Liver (tissue), 9 donors: ENCODE results near the gene MEIS1. TPM values are rescaled to one million over a fixed set of nuclear protein-coding genes. Genes with fewer than 3 reads are reported as not detected.
A peak's percentile ranks its signal among the peaks of the same experiment; 100 is the strongest.
"Not testable (repeated sequence)": the region's sequence is repeated elsewhere in the genome, so short reads cannot be mapped to it uniquely, and the experiment has no call there.

Experiments used
- DNase-seq: peaks from one replicate; pipeline ENCODE4 v3.0.0-alpha.2; 2017; ENCODE audit warnings: low spot score
- H3K27ac ChIP-seq, 2 donors: one replicate each; pipeline ENCODE4 v1.7.0; 2013; ENCODE audit warnings: inconsistent platforms in 2 of 2, low read length in 2 of 2, control low read depth in 1 of 2, low read depth in 1 of 2, mild to moderate bottlenecking in 1 of 2
- H3K27me3 ChIP-seq, 4 donors: one replicate each; pipeline versions ENCODE4 v1.6.1 to v1.7.0; 2013; ENCODE audit warnings: low read length in 3 of 4, inconsistent platforms in 1 of 4, mild to moderate bottlenecking in 1 of 4, moderate library complexity in 1 of 4; ENCODE audit not compliant: control insufficient read depth in 4 of 4, insufficient read depth in 4 of 4
- H3K36me3 ChIP-seq, 4 donors: one replicate each; pipeline versions ENCODE4 v1.6.1 to v1.7.0; 2013; ENCODE audit warnings: low read length in 3 of 4, mild to moderate bottlenecking in 3 of 4, low read depth in 1 of 4, moderate library complexity in 1 of 4; ENCODE audit not compliant: control insufficient read depth in 4 of 4, insufficient read depth in 3 of 4
- H3K4me1 ChIP-seq, 4 donors: one replicate each; pipeline versions ENCODE4 v1.6.1 to v1.7.0; 2013; ENCODE audit warnings: low read length in 3 of 4, mild to moderate bottlenecking in 3 of 4, moderate library complexity in 1 of 4; ENCODE audit not compliant: control insufficient read depth in 4 of 4, insufficient read depth in 4 of 4
- H3K4me3 ChIP-seq, 3 donors: one replicate each; pipeline versions ENCODE4 v1.6.1 to v1.7.0; 2013; ENCODE audit warnings: low read length in 3 of 3, control low read depth in 1 of 3, low read depth in 1 of 3, mild to moderate bottlenecking in 1 of 3
- H3K9ac ChIP-seq, 2 donors: one replicate each; pipeline ENCODE4 v1.7.0; 2013; ENCODE audit warnings: low read length in 2 of 2, mild to moderate bottlenecking in 2 of 2, moderate library complexity in 2 of 2, control low read depth in 1 of 2, low read depth in 1 of 2
- H3K9me3 ChIP-seq, 4 donors: one replicate each; pipeline versions ENCODE4 v1.6.1 to v1.7.0; 2013; ENCODE audit warnings: low read length in 3 of 4; ENCODE audit not compliant: control insufficient read depth in 4 of 4
- ATF3 ChIP-seq: IDR thresholded peaks from 2 replicates; pipeline ENCODE4 v1.6.1; 2016; ENCODE audit warnings: antibody characterized with exemption
- CTCF ChIP-seq: fragments of 150-350 bp; IDR thresholded peaks from 2 replicates; pipeline ENCODE4 v1.5.1; 2017; ENCODE audit warnings: improper control_type of control experiment, low read depth, low read length; ENCODE audit not compliant: missing input control
- FOXA1 ChIP-seq: IDR thresholded peaks from 2 replicates; pipeline ENCODE4 v1.6.1; 2016; ENCODE audit warnings: antibody characterized with exemption
- FOXA2 ChIP-seq: IDR thresholded peaks from 2 replicates; pipeline ENCODE4 v1.6.1; 2016; ENCODE audit warnings: antibody characterized with exemption
- GABPA ChIP-seq, 2 donors: IDR thresholded peaks in 1 of 2; conservative IDR thresholded peaks in 1 of 2; 2 replicates each; pipeline ENCODE4 v1.6.1; 2016; ENCODE audit warnings: antibody characterized with exemption in 2 of 2, mild to moderate bottlenecking in 1 of 2, moderate library complexity in 1 of 2
- HNF4A ChIP-seq, 2 donors: conservative IDR thresholded peaks; 2 replicates each; pipeline ENCODE4 v1.6.1; 2016; ENCODE audit warnings: antibody characterized with exemption in 2 of 2, mild to moderate bottlenecking in 2 of 2
- HNF4G ChIP-seq: IDR thresholded peaks from 2 replicates; pipeline ENCODE4 v1.6.1; 2016; ENCODE audit warnings: antibody characterized with exemption
- JUND ChIP-seq, 2 donors: IDR thresholded peaks; 2 replicates each; pipeline ENCODE4 v1.6.1; 2016; ENCODE audit warnings: antibody characterized with exemption in 2 of 2
- MAX ChIP-seq: IDR thresholded peaks from 2 replicates; pipeline ENCODE4 v1.6.1; 2016; ENCODE audit warnings: antibody characterized with exemption
- NR2F2 ChIP-seq: IDR thresholded peaks from 2 replicates; pipeline ENCODE4 v1.6.1; 2016; ENCODE audit warnings: antibody characterized with exemption
- RAD21 ChIP-seq, 2 donors: IDR thresholded peaks; 2 replicates each; pipeline ENCODE4 v1.6.1; 2016; ENCODE audit warnings: antibody characterized with exemption in 2 of 2, mild to moderate bottlenecking in 2 of 2
- REST ChIP-seq: IDR thresholded peaks from 2 replicates; pipeline ENCODE4 v1.6.1; 2016; ENCODE audit warnings: antibody characterized with exemption, mild to moderate bottlenecking
- RXRA ChIP-seq, 2 donors: IDR thresholded peaks; 2 replicates each; pipeline ENCODE4 v1.6.1; 2017 to 2018; ENCODE audit warnings: antibody characterized with exemption in 2 of 2, mild to moderate bottlenecking in 1 of 2
- SP1 ChIP-seq: IDR thresholded peaks from 2 replicates; pipeline ENCODE4 v1.6.1; 2018; ENCODE audit warnings: antibody characterized with exemption, mild to moderate bottlenecking
- TAF1 ChIP-seq: conservative IDR thresholded peaks from 2 replicates; pipeline ENCODE4 v1.6.1; 2016; ENCODE audit warnings: antibody characterized with exemption, mild to moderate bottlenecking
- YY1 ChIP-seq: IDR thresholded peaks from 2 replicates; pipeline ENCODE4 v1.6.1; 2016; ENCODE audit warnings: antibody characterized with exemption, mild to moderate bottlenecking
- WGBS: extraction: QIAGEN DNeasy Blood & Tissue Kit; methylation state at CpG from one replicate; pipeline ENCODE4 v1.1.7; 2013; 5-methylcytosine and 5-hydroxymethylcytosine counted together
- polyA plus RNA-seq, 2 donors: library from polyadenylated mRNA; stranded (reverse) in 1 of 2; unstranded in 1 of 2; fragments of 200-250 nt in 1 of 2; fragments of >200 nt in 1 of 2; fragmentation: Nextera tagmentation in 1 of 2; extraction: Ambion mirVana in 1 of 2; gene quantifications; one replicate each; pipeline versions ENCODE4 v1.2.1 to v1.2.3, GENCODE V29; 2013 to 2015
- total RNA-seq, 2 donors: library from RNA; depleted of rRNA; stranded (reverse); fragments of >200 nt; gene quantifications; one replicate each; pipeline ENCODE4 v1.2.3, GENCODE V29; 2014
- donor health status: healthy.
- donor health status: healthy.
- donor health status: healthy.
- donor health status: healthy.
- donor health status: healthy.

Gene MEIS1
- total and polyA plus RNA-seq, 4 donors = 1.6 to 8.6 (median 5.5) TPM

GRCh38 chr2:66478731-66479316, 43.9 kb downstream of the MEIS1 start:
- H3K9me3 ChIP-seq = no peaks in the 10 kb centered on the region
- H3K36me3 ChIP-seq = no peaks in the 10 kb centered on the region
- H3K27ac ChIP-seq = no peak overlapping the region
- peaks cover 0 to 1% (median 0%) of the 10 kb centered on the region in 4 donors for H3K4me1 ChIP-seq
- no peak overlapping the region for H3K9ac ChIP-seq
- WGBS = 77% methylated on average over 2 of the region's 2 CpGs
- no peak for TF ChIP-seq ATF3
- no peak for TF ChIP-seq MAX
- TF ChIP-seq SP1 = no peak
- no peak for TF ChIP-seq CTCF
- no peak for TF ChIP-seq HNF4G
- no peak for TF ChIP-seq GABPA (IDR thresholded peaks at IDR 0.05 in 1 of 2, conservative IDR thresholded peaks at IDR 0.05 in 1 of 2)
- TF ChIP-seq NR2F2 = no peak
- no peak for TF ChIP-seq TAF1
- no peak for TF ChIP-seq REST
- TF ChIP-seq FOXA1 = no peak
- no peak for TF ChIP-seq RXRA (IDR thresholded peaks at IDR 0.05)
- TF ChIP-seq RAD21 (IDR thresholded peaks at IDR 0.05) = no peak
- TF ChIP-seq JUND (IDR thresholded peaks at IDR 0.05) = no peak
- TF ChIP-seq YY1 = no peak
- TF ChIP-seq HNF4A (conservative IDR thresholded peaks at IDR 0.05) = no peak
- TF ChIP-seq FOXA2 = no peak
- DNase-seq = no peak
- no peak overlapping the region for H3K4me3 ChIP-seq
- no peaks in the 10 kb centered on the region for H3K27me3 ChIP-seq

- H3K9me3 ChIP-seq = no peaks in the 10 kb centered on the region
- no peaks in the 10 kb centered on the region for H3K36me3 ChIP-seq
- H3K27ac ChIP-seq = peak overlapping the region in 1 of 2 donors; percentile 28
- no peak overlapping the region for H3K4me3 ChIP-seq
- whole genome bisulfite sequencing = 63% methylated on average over 2 of the region's 2 CpGs
- DNase-seq = no peak
- H3K4me1 ChIP-seq = peaks cover 0 to 1% (median 0%) of the 10 kb centered on the region in 4 donors
- no peaks in the 10 kb centered on the region for H3K27me3 ChIP-seq
- no peak for TF ChIP-seq CTCF
- H3K9ac ChIP-seq = no peak overlapping the region
Observed at GRCh38 chr2:66481100-66481549, 46.2 kb downstream of the MEIS1 start.

- H3K27ac ChIP-seq, H3K9me3 ChIP-seq, H3K9ac ChIP-seq, H3K36me3 ChIP-seq, H3K4me3 ChIP-seq, H3K27me3 ChIP-seq, DNase-seq, H3K4me1 ChIP-seq: not testable (repeated sequence)
- WGBS = 95% methylated on average over 2 of the region's 2 CpGs
Observed at GRCh38 chr2:66485252-66485651, 50.3 kb downstream of the MEIS1 start.
